K562 (cell line): ENCODE results near the gene N4BP2. TPM values are rescaled to one million over a fixed set of nuclear protein-coding genes. Genes with fewer than 3 reads are reported as not detected.

ENCODE experiments used
- ATAC-seq: fragments of 200-7000 bp; cut with Tn5 transposase; 3 replicates; pipeline ENCODE4 v1.9.1; 2020; ENCODE audit warnings: moderate library complexity
- BruUV-seq: library from RNA; stranded (reverse); fragments of 400-500 nt; replicated peaks from 2 replicates; lab custom pipeline; 2021; lab: Mats Ljungman, UMichigan
- CTCF ChIA-PET: fragments of 300-600 bp; formaldehyde crosslinking; extraction: SDS; loops from one replicate; lab custom pipeline; 2021; ENCODE audit warnings: low intra/inter-chr PET ratio; lab: Yijun Ruan, JAX
- POLR2A ChIA-PET: fragments of 300-600, 350-650 bp; sonication (Branson Sonifier 250); formaldehyde crosslinking; extraction: SDS; loops from one replicate; lab custom pipeline; 2021; ENCODE audit warnings: antibody characterized with exemption, inconsistent platforms; lab: Yijun Ruan, JAX
- DNase-seq, 4 experiments: peaks; one replicate each; pipeline versions ENCODE4 v3.0.0 to v3.0.0-alpha.2; 2011 to 2018; ENCODE audit warnings: low spot score in 3 of 4, mixed read lengths in 3 of 4; ENCODE audit errors: extremely low read depth in 1 of 4
- FAIRE-seq: peaks from 2 replicates; lab custom pipeline; 2011; peaks lifted over from hg19 to GRCh38; lab: Jason Lieb, UNC
- H2AFZ ChIP-seq: 2 replicates; pipeline ENCODE4 v1.6.0; 2011; ENCODE audit warnings: low read depth, low read length, control low read depth, inconsistent platforms
- H3K27ac ChIP-seq: fragments of 200-600 bp; 3 replicates; pipeline ENCODE4 v1.8.0; 2011; ENCODE audit warnings: low read depth, mild to moderate bottlenecking, control low read depth, inconsistent platforms, low read length, moderate library complexity, mixed read lengths; ENCODE audit errors: extremely low read depth
- H3K27me3 ChIP-seq, 2 experiments: fragments of 300-600 bp in 1 of 2; 2 replicates in 1 of 2; 3 replicates in 1 of 2; pipeline versions ENCODE4 v1.6.0 to v1.8.0; 2011; ENCODE audit warnings: inconsistent platforms in 2 of 2, low read length in 2 of 2, mild to moderate bottlenecking in 1 of 2, mixed read lengths in 1 of 2, moderate library complexity in 1 of 2; ENCODE audit not compliant: control insufficient read depth in 2 of 2, insufficient read depth in 2 of 2
- H3K36me3 ChIP-seq: fragments of 300-600 bp; 3 replicates; pipeline ENCODE4 v1.8.0; 2011; ENCODE audit warnings: mild to moderate bottlenecking, low read length, inconsistent platforms; ENCODE audit not compliant: control insufficient read depth, insufficient read depth
- H3K4me1 ChIP-seq, 2 experiments: fragments of 200-600 bp in 1 of 2; replicated peaks in 1 of 2; 2 replicates in 1 of 2; 3 replicates in 1 of 2; pipeline versions ENCODE4 v1.5.1 to v1.8.0; 2011; ENCODE audit warnings: inconsistent platforms in 2 of 2, low read length in 2 of 2, mild to moderate bottlenecking in 1 of 2, mixed read lengths in 1 of 2, moderate library complexity in 1 of 2; ENCODE audit not compliant: control insufficient read depth in 2 of 2, insufficient read depth in 2 of 2
- H3K4me2 ChIP-seq: 2 replicates; pipeline ENCODE4 v1.6.1; 2011; ENCODE audit warnings: low read length, control low read depth, inconsistent platforms, mixed read lengths; ENCODE audit not compliant: insufficient read depth
- H3K4me3 ChIP-seq: fragments of 200-600 bp; sonication (generic), shearing (Covaris generic); 2 replicates; pipeline ENCODE4 v1.5.1; 2016; ENCODE audit warnings: control low read depth, inconsistent platforms
- H3K79me2 ChIP-seq: fragments of 200-600 bp; 3 replicates; pipeline ENCODE4 v1.8.0; 2011; ENCODE audit warnings: low read length, inconsistent platforms; ENCODE audit not compliant: control insufficient read depth, insufficient read depth
- H3K9ac ChIP-seq, 2 experiments: 2 replicates each; pipeline versions ENCODE4 v1.6.0 to v1.6.1; 2011; ENCODE audit warnings: low read depth in 2 of 2, low read length in 2 of 2, control low read depth in 1 of 2, inconsistent platforms in 1 of 2, mild to moderate bottlenecking in 1 of 2, mixed read lengths in 1 of 2; ENCODE audit not compliant: insufficient read depth in 1 of 2
- H3K9me1 ChIP-seq: one replicate; pipeline ENCODE4 v1.6.0; 2011; ENCODE audit warnings: inconsistent platforms, mild to moderate bottlenecking, low read length, moderate library complexity; ENCODE audit not compliant: control insufficient read depth, insufficient read depth
- H3K9me3 ChIP-seq: replicated peaks from 2 replicates; pipeline ENCODE4 v1.5.1; 2011; ENCODE audit warnings: low read depth, low read length, inconsistent platforms; ENCODE audit not compliant: control insufficient read depth, insufficient read depth
- H4K20me1 ChIP-seq: replicated peaks from 2 replicates; pipeline ENCODE4 v1.6.1; 2011; ENCODE audit warnings: low read length, inconsistent platforms, mixed read lengths; ENCODE audit not compliant: control insufficient read depth, insufficient read depth
- EP400 ChIP-seq: fragments of 450-650 bp; IDR thresholded peaks from 2 replicates; pipeline ENCODE4 v1.6.1; 2017; ENCODE audit warnings: antibody characterized with exemption, mild to moderate bottlenecking, moderate library complexity
- HDAC8 ChIP-seq: fragments of 450-650 bp; IDR thresholded peaks from 2 replicates; pipeline ENCODE4 v1.6.1; 2016; ENCODE audit warnings: mild to moderate bottlenecking, missing genetic modification characterization, moderate library complexity, missing compliant biosample characterization
- HMBOX1 ChIP-seq: sonication (generic); IDR thresholded peaks from 2 replicates; pipeline ENCODE4 v1.6.1; 2016
- NCOA4 ChIP-seq: fragments of 450-650 bp; IDR thresholded peaks from 2 replicates; pipeline ENCODE4 v1.6.1; 2018; ENCODE audit warnings: mild to moderate bottlenecking; ENCODE audit not compliant: partially characterized antibody
- RBBP5 ChIP-seq: fragments of 200-600 bp; sonication (generic); IDR thresholded peaks from 2 replicates; pipeline ENCODE4 v1.6.1; 2012; ENCODE audit warnings: borderline replicate concordance, mild to moderate bottlenecking, low read length, control low read depth, inconsistent platforms; ENCODE audit not compliant: insufficient read depth, poor library complexity, severe bottlenecking
- SIN3B ChIP-seq: fragments of 450-650 bp; IDR thresholded peaks from 2 replicates; pipeline ENCODE4 v1.6.1; 2017; ENCODE audit warnings: low read depth, mild to moderate bottlenecking, moderate library complexity
- THRB ChIP-seq: fragments of 450-650 bp; formaldehyde crosslinking; conservative IDR thresholded peaks from 2 replicates; pipeline ENCODE4 v1.4.0; 2022; ENCODE audit warnings: mild to moderate bottlenecking, missing genetic modification characterization
- WGBS: fragments of 100-300 bp; shearing (Covaris generic); methylation state at CpG from one replicate; pipeline ENCODE4 v1.1.6; 2016; ENCODE audit warnings: low coverage, mixed read lengths; ENCODE audit not compliant: insufficient coverage; ENCODE audit errors: missing lambda C conversion rate; 5-methylcytosine and 5-hydroxymethylcytosine counted together
- in situ Hi-C: fragments of 300-500 bp; cut with MboI; formaldehyde crosslinking; loops from 4 replicates; pipeline ENCODE4 v1.15.0; 2018; ENCODE audit warnings: inconsistent platforms, mixed read lengths
- intact Hi-C: fragments of 100-400 bp; cut with micrococcal nuclease; formaldehyde crosslinking; loops from 2 replicates; pipeline ENCODE4 v1.14.2; 2022
- polyA plus RNA-seq, 8 experiments: library from polyadenylated mRNA; depleted of rRNA in 4 of 8; stranded (reverse) in 5 of 8; unstranded in 3 of 8; fragments of >200 nt; fragmentation: Nextera tagmentation in 2 of 8; fragmentation: Illumina TruSeq in 1 of 8; extraction: Ambion mirVana in 2 of 8; extraction: Trizol in 1 of 8; gene quantifications; 2 replicates each; pipeline versions ENCODE4 v1.2.1 to v1.2.3, GENCODE V29; 2011 to 2014; ENCODE audit warnings: inconsistent platforms in 1 of 8, missing spikeins in 1 of 8
- total RNA-seq, 7 experiments: library from RNA; depleted of rRNA in 6 of 7; stranded (reverse); fragments of >200 nt in 6 of 7; fragmentation: Illumina TruSeq in 2 of 7; extraction: Trizol in 2 of 7; gene quantifications; 2 replicates each; pipeline versions ENCODE4 v1.2.1 to v1.2.3, GENCODE V29; 2011 to 2021; ENCODE audit warnings: low replicate concordance in 1 of 7
- TF ChIP-seq, protein P1 (sequence below): fragments of 250-450 bp; sonication (Bioruptor Pico); IDR thresholded peaks from 2 replicates; pipeline ENCODE4 v1.8.0; 2021; ENCODE audit warnings: mild to moderate bottlenecking, moderate library complexity
- TF ChIP-seq, protein P2 (sequence below), 3 experiments: fragments of 200-800 bp in 1 of 3; fragments of 250-450 bp in 1 of 3; fragments of 450-650 bp in 1 of 3; sonication (Bioruptor Pico) in 1 of 3; sonication (Bioruptor generic) in 1 of 3; formaldehyde crosslinking in 1 of 3; IDR thresholded peaks; 2 replicates each; pipeline versions ENCODE4 v1.6.1 to v1.8.0; 2016 to 2022; ENCODE audit warnings: mild to moderate bottlenecking in 2 of 3, missing genetic modification characterization in 2 of 3, missing compliant biosample characterization in 1 of 3, moderate library complexity in 1 of 3
- TF ChIP-seq, protein P3 (sequence below): sonication (generic); formaldehyde crosslinking; IDR thresholded peaks from 2 replicates; pipeline ENCODE4 v1.8.0; 2022; ENCODE audit warnings: missing genetic modification reagents, mild to moderate bottlenecking, moderate library complexity, borderline replicate concordance

N4BP2 gene
- total and polyA plus RNA-seq, 9 of the 15 experiments (the other 6 are each of a cell fraction or from before 2014, with no cell fraction given), result 2.7 to 12.6 (median 7.6) TPM

GRCh38 chr4:40204507-40205258, 148.0 kb downstream of the N4BP2 start:
- Histone ChIP-seq H3K9me1 (no peaks in the 10 kb centered on the region), H3K4me2 (peak overlapping the region; percentile 92), H3K36me3 (peaks cover 6% of the 10 kb centered on the region; the same call in 1 of the 3 replicates), H3K27me3 (no peaks in the 10 kb centered on the region), H3K9me3 (no peaks in the 10 kb centered on the region), H2AFZ (peak overlapping the region; percentile 66), H4K20me1 (no peaks in the 10 kb centered on the region), H3K79me2 (peaks cover 98% of the 10 kb centered on the region), H3K4me3 (peak overlapping the region; percentile 46; the same call in 1 of the 2 replicates), H3K9ac (peak overlapping the region; percentile 53 to 91; a peak in 3 of 4 replicates), H3K4me1 (peaks cover 28 to 34% of the 10 kb centered on the region in 2 experiments; a peak in 4 of 5 replicates), H3K27ac (peak overlapping the region; percentile 97)
- no peak for DNase-seq
- intact Hi-C loops, result loop anchor here (2.0 kb wide), 1 partner anchor 104 kb away; no protein-coding TSS in a partner anchor
- peak; percentile 3; the same call in 1 of the 3 replicates for ATAC-seq
- in situ Hi-C loops, result no loop called here
- FAIRE-seq, result peak; percentile 65
- WGBS, result 29% methylated on average over 9 of the region's 9 CpGs
- POLR2A ChIA-PET, result interaction anchor here (0.7 to 1.2 kb wide), 3 partner anchors 10 to 34 kb away, joined by 3 to 4 read pairs (median 4); no protein-coding TSS in a partner anchor
- BruUV-seq, result no TSS peak
- CTCF ChIA-PET, result no interaction called here
- TF ChIP-seq NCOA4 (no peak), EP400 (no peak; the same call in 1 of the 2 replicates), THRB (0 out of 2 replicates have a peak, but pooled peaks have one; percentile 12), RBBP5 (peak; percentile 19), HMBOX1 (no peak), HDAC8 (tag) (0 out of 2 replicates have a peak, but pooled peaks have one; percentile 14), SIN3B (no peak)
- TF ChIP-seq, protein P1, sequence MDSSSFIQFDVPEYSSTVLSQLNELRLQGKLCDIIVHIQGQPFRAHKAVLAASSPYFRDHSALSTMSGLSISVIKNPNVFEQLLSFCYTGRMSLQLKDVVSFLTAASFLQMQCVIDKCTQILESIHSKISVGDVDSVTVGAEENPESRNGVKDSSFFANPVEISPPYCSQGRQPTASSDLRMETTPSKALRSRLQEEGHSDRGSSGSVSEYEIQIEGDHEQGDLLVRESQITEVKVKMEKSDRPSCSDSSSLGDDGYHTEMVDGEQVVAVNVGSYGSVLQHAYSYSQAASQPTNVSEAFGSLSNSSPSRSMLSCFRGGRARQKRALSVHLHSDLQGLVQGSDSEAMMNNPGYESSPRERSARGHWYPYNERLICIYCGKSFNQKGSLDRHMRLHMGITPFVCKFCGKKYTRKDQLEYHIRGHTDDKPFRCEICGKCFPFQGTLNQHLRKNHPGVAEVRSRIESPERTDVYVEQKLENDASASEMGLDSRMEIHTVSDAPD, result no peak
- TF ChIP-seq, protein P2, sequence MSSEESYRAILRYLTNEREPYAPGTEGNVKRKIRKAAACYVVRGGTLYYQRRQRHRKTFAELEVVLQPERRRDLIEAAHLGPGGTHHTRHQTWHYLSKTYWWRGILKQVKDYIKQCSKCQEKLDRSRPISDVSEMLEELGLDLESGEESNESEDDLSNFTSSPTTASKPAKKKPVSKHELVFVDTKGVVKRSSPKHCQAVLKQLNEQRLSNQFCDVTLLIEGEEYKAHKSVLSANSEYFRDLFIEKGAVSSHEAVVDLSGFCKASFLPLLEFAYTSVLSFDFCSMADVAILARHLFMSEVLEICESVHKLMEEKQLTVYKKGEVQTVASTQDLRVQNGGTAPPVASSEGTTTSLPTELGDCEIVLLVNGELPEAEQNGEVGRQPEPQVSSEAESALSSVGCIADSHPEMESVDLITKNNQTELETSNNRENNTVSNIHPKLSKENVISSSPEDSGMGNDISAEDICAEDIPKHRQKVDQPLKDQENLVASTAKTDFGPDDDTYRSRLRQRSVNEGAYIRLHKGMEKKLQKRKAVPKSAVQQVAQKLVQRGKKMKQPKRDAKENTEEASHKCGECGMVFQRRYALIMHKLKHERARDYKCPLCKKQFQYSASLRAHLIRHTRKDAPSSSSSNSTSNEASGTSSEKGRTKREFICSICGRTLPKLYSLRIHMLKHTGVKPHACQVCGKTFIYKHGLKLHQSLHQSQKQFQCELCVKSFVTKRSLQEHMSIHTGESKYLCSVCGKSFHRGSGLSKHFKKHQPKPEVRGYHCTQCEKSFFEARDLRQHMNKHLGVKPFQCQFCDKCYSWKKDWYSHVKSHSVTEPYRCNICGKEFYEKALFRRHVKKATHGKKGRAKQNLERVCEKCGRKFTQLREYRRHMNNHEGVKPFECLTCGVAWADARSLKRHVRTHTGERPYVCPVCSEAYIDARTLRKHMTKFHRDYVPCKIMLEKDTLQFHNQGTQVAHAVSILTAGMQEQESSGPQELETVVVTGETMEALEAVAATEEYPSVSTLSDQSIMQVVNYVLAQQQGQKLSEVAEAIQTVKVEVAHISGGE (CRISPR knock-in tag; IDR thresholded peaks at IDR 0.05), result peak in 1 of 3 experiments; percentile 59; a peak in 1 of 6 replicates
- TF ChIP-seq, protein P3, sequence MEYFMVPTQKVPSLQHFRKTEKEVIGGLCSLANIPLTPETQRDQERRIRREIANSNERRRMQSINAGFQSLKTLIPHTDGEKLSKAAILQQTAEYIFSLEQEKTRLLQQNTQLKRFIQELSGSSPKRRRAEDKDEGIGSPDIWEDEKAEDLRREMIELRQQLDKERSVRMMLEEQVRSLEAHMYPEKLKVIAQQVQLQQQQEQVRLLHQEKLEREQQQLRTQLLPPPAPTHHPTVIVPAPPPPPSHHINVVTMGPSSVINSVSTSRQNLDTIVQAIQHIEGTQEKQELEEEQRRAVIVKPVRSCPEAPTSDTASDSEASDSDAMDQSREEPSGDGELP (CRISPR knock-in tag), result no peak
